CD4-positive, alpha-beta T cell treated with Interleukin-15 for 4 hours (primary cell): ENCODE measurements around the gene TNFRSF18.
"Not testable (repeated sequence)": the region's sequence is repeated elsewhere in the genome, so short reads cannot be mapped to it uniquely, and the experiment has no call there.

Source experiments
- DNase-seq: peaks from one replicate; pipeline ENCODE4 v3.0.0-alpha.2; 2020; ENCODE audit warnings: low spot score

The TNFRSF18 gene

GRCh38 chr1:1199141-1199960 is 7.0 kb downstream of the TNFRSF18 start:
- DNase-seq = no peak

GRCh38 chr1:1198423-1199140 is 7.8 kb downstream of the TNFRSF18 start:
- DNase-seq = no peak

- no peak for DNase-seq
Observed at GRCh38 chr1:1197551-1198422, 8.6 kb downstream of the TNFRSF18 start.

- no peak for DNase-seq
Observed at GRCh38 chr1:1197188-1197500, 9.2 kb downstream of the TNFRSF18 start.

GRCh38 chr1:1196431-1197187 is 9.8 kb downstream of the TNFRSF18 start:
- no peak for DNase-seq

- not testable (repeated sequence) for DNase-seq
Observed at GRCh38 chr1:1195726-1196125, 10.7 kb downstream of the TNFRSF18 start.

GRCh38 chr1:1194723-1195122 is 11.7 kb downstream of the TNFRSF18 start:
- no peak for DNase-seq

- no peak for DNase-seq
Observed at GRCh38 chr1:1191734-1192133, 14.7 kb downstream of the TNFRSF18 start.

- no peak for DNase-seq
Observed at GRCh38 chr1:1189111-1189510, 17.3 kb downstream of the TNFRSF18 start.

GRCh38 chr1:1187938-1188337 is 18.5 kb downstream of the TNFRSF18 start:
- no peak for DNase-seq

GRCh38 chr1:1185101-1185765 is 21.2 kb downstream of the TNFRSF18 start:
- no peak for DNase-seq

GRCh38 chr1:1183833-1184775 is 22.3 kb downstream of the TNFRSF18 start:
- DNase-seq = no peak

- no peak for DNase-seq
Observed at GRCh38 chr1:1183221-1183747, 23.1 kb downstream of the TNFRSF18 start.

GRCh38 chr1:1182491-1183220 is 23.7 kb downstream of the TNFRSF18 start:
- DNase-seq = no peak

GRCh38 chr1:1181938-1182410 is 24.4 kb downstream of the TNFRSF18 start:
- DNase-seq = no peak

GRCh38 chr1:1181129-1181937 is 25.1 kb downstream of the TNFRSF18 start:
- no peak for DNase-seq

- no peak for DNase-seq
Observed at GRCh38 chr1:1179983-1180861, 26.2 kb downstream of the TNFRSF18 start.
